SU-DHL-6 (cell line): ENCODE results near the gene DNAJA4.

Experiments used
- H2AFZ ChIP-seq: fragments of 200-600 bp; sonication (generic); 2 replicates; pipeline ENCODE4 v1.6.1; 2014; ENCODE audit warnings: low read depth, mild to moderate bottlenecking, moderate library complexity, mixed read lengths, antibody characterized with exemption, low read length; ENCODE audit not compliant: severe bottlenecking
- H3F3A ChIP-seq: fragments of 200-600 bp; shearing (Covaris generic); 2 replicates; pipeline ENCODE4 v1.6.0; 2016; ENCODE audit warnings: antibody characterized with exemption, mild to moderate bottlenecking; ENCODE audit not compliant: insufficient read depth
- H3K27ac ChIP-seq: fragments of 200-600 bp; sonication (generic); 2 replicates; pipeline ENCODE4 v1.5.1; 2016; ENCODE audit warnings: low read depth, mild to moderate bottlenecking, low read length, moderate library complexity, mixed read lengths
- H3K27me3 ChIP-seq: fragments of 200-600 bp; sonication (generic), shearing (Covaris generic); 2 replicates; pipeline ENCODE4 v1.6.0; 2014; ENCODE audit warnings: mild to moderate bottlenecking, low read length
- H3K36me3 ChIP-seq: fragments of 200-600 bp; sonication (generic); 2 replicates; pipeline ENCODE4 v1.6.1; 2014; ENCODE audit warnings: mild to moderate bottlenecking, low read length, mixed read lengths
- H3K4me2 ChIP-seq: fragments of 300-600, 200-600 bp; shearing (Covaris generic), sonication (generic); 2 replicates; pipeline ENCODE4 v1.6.0; 2014; ENCODE audit warnings: low read length, low read depth, mild to moderate bottlenecking; ENCODE audit not compliant: poor library complexity, severe bottlenecking
- H3K4me3 ChIP-seq: fragments of 200-600 bp; sonication (generic); 2 replicates; pipeline ENCODE4 v1.5.1; 2014; ENCODE audit warnings: antibody characterized with exemption, low read length, mild to moderate bottlenecking, mixed read lengths; ENCODE audit not compliant: insufficient read depth, poor library complexity, severe bottlenecking
- H3K79me2 ChIP-seq: fragments of 200-600 bp; sonication (generic); 2 replicates; pipeline ENCODE4 v1.6.1; 2014; ENCODE audit warnings: mild to moderate bottlenecking, low read length, moderate library complexity; ENCODE audit not compliant: insufficient read depth
- H3K9ac ChIP-seq: fragments of 200-600 bp; sonication (generic); 2 replicates; pipeline ENCODE4 v1.7.0; 2014; ENCODE audit warnings: mild to moderate bottlenecking, low read length
- H3K9me2 ChIP-seq: fragments of 200-600 bp; sonication (generic); replicated peaks from 2 replicates; pipeline ENCODE4 v1.6.1; 2014; ENCODE audit warnings: low read length; ENCODE audit not compliant: insufficient read depth
- H3K9me3 ChIP-seq: fragments of 200-600 bp; sonication (generic); 2 replicates; pipeline ENCODE4 v1.6.1; 2014; ENCODE audit warnings: low read length, mixed read lengths; ENCODE audit not compliant: insufficient read depth
- H4K20me1 ChIP-seq: fragments of 200-600 bp; sonication (generic); 2 replicates; pipeline ENCODE4 v1.6.1; 2014; ENCODE audit warnings: low read depth, mild to moderate bottlenecking, antibody characterized with exemption, low read length, moderate library complexity, mixed read lengths
- EZH2phosphoT487 ChIP-seq: fragments of 200-600 bp; sonication (generic), shearing (Covaris generic); conservative IDR thresholded peaks from 2 replicates; pipeline ENCODE4 v1.6.1; 2018; ENCODE audit warnings: mild to moderate bottlenecking, antibody characterized with exemption, low read length, moderate library complexity, mixed read lengths
- TF ChIP-seq, protein P1 (sequence below): fragments of 200-600 bp; sonication (generic); IDR thresholded peaks from one replicate; pipeline ENCODE4 v1.5.1; 2017; ENCODE audit warnings: antibody characterized with exemption, mild to moderate bottlenecking, low read length, moderate library complexity; ENCODE audit not compliant: insufficient read depth, poor library complexity, severe bottlenecking

Gene DNAJA4

DNA sequence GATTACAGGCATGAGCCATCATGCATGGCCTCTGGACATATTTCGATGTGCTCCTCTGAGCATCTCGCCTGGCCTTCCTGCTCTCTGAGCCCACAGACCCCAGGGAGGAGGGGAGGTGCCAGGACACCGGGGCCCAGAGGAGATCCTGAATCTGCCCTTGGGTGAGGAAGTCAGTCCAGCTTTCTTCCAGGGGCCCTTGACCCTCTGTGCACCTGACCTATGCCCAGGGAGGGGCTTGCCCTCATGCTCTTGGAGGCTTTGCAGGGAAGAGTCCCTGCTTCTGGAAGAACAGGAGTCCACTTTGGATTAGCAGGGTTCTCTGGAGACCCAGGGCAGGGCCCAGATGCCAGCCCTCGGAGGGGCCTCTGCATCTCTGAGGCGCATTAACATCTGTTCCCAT, 31.4 kb upstream of the DNAJA4 start:
- Histone ChIP-seq H2AFZ (no peak overlapping the region), H3K9ac (no peak overlapping the region), H3K27me3 (no peaks in the 10 kb centered on the region), H3K79me2 (no peaks in the 10 kb centered on the region), H3F3A (no peaks in the 10 kb centered on the region), H3K36me3 (no peaks in the 10 kb centered on the region), H4K20me1 (no peaks in the 10 kb centered on the region), H3K4me3 (no peak overlapping the region), H3K4me2 (no peak overlapping the region), H3K9me3 (no peaks in the 10 kb centered on the region), H3K27ac (no peak overlapping the region), H3K9me2 (no peaks in the 10 kb centered on the region)
- TF ChIP-seq, protein P1, sequence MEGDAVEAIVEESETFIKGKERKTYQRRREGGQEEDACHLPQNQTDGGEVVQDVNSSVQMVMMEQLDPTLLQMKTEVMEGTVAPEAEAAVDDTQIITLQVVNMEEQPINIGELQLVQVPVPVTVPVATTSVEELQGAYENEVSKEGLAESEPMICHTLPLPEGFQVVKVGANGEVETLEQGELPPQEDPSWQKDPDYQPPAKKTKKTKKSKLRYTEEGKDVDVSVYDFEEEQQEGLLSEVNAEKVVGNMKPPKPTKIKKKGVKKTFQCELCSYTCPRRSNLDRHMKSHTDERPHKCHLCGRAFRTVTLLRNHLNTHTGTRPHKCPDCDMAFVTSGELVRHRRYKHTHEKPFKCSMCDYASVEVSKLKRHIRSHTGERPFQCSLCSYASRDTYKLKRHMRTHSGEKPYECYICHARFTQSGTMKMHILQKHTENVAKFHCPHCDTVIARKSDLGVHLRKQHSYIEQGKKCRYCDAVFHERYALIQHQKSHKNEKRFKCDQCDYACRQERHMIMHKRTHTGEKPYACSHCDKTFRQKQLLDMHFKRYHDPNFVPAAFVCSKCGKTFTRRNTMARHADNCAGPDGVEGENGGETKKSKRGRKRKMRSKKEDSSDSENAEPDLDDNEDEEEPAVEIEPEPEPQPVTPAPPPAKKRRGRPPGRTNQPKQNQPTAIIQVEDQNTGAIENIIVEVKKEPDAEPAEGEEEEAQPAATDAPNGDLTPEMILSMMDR: no peak
- TF ChIP-seq EZH2phosphoT487: no peak

DNA sequence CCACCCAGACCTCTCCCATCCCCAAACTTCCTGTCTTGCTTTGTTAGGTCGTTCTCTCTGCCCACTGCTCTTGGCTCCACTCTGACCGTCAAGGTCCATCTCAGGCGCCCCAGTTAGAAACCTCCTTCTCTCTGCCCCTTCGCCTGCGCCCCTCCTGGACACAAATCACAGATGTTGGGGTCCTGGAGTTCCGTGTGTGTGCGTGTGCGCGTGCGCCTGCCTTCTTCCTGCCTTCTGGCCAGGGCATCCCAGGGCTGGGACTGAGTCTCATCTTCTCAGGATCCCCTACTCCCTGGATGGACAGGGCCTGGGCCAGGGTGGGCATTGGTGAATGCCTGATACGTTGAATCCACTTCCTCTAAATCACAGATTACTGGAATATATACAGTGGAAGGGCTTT, 30.9 kb upstream of the DNAJA4 start:
- Histone ChIP-seq H3K9me3 (no peaks in the 10 kb centered on the region), H2AFZ (no peak overlapping the region), H3K79me2 (no peaks in the 10 kb centered on the region), H3K4me3 (no peak overlapping the region), H3K9me2 (no peaks in the 10 kb centered on the region), H3K27ac (no peak overlapping the region), H3K36me3 (no peaks in the 10 kb centered on the region), H3K4me2 (no peak overlapping the region), H3F3A (no peaks in the 10 kb centered on the region), H3K27me3 (no peaks in the 10 kb centered on the region), H4K20me1 (no peaks in the 10 kb centered on the region), H3K9ac (no peak overlapping the region)
- TF ChIP-seq EZH2phosphoT487: no peak
- TF ChIP-seq, protein P1: no peak

- H3K4me2 ChIP-seq: no peak within 1 kb of the TSS
- no peak within 1 kb of the TSS for H3K9ac ChIP-seq
- no peaks in the 10 kb centered on the region for H3K79me2 ChIP-seq
- H2AFZ ChIP-seq: no peak within 1 kb of the TSS
- no peaks in the 10 kb centered on the region for H4K20me1 ChIP-seq
- H3K9me3 ChIP-seq: no peaks in the 10 kb centered on the region
- no peaks in the 10 kb centered on the region for H3K9me2 ChIP-seq
- H3K27me3 ChIP-seq: no peaks in the 10 kb centered on the region
- no peak within 1 kb of the TSS for H3K4me3 ChIP-seq
- H3K36me3 ChIP-seq: no peaks in the 10 kb centered on the region
- H3K27ac ChIP-seq: no peak within 1 kb of the TSS
- no peak for TF ChIP-seq EZH2phosphoT487
- TF ChIP-seq, protein P1: no peak
- no peaks in the 10 kb centered on the region for H3F3A ChIP-seq
These were observed 29.8 kb upstream of the DNAJA4 start, which contains the start of gene ACSBG1 for GRCh38 chr15:78234515-78235040. Gene ACSBG1 (minus strand): TSS chr15:78234565. CDS start chr15:78234501, 64 bp downstream.
